Measurements from ENCODE around the gene DPP9.
"Not testable (repeated sequence)": the region's sequence is repeated elsewhere in the genome, so short reads cannot be mapped to it uniquely, and the experiment has no call there.

The DPP9 gene

DNA sequence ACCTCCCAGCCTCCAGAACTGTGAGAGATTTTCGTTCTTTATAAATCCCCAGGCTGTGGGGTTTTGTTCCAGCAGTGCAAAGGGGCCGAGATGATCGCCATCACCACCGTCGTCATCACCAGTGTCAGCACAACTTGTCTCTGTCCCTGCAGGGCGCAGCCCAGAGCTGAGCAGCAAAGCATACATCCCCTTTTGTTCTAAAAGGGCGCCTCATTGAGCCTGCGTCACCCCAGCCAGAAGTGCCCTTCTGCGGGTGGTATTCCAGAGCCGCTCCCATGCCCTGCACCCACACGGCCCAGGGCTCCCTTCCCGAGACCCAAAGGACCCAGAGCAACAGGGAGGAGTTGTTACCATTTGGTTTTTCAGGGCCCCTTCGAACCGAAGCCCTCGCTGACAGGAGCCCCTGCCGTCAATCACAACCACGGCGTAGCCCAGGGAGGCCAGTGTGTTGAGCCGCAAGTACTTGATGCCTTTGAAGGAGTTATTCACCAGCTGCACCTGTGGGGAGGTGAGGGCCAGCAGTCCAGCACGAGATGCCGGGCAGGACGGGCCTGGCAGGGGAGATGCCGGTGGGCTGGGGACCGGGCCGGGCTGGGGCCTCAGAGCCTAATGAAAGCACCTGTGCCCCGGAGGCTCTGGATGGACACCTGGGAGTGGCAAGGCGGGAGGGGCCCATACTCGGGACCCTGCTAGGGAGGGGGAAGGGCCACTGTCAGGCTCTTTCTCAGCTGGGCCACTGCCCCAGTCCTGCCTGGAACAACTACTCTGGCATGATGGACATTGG is 39.1 kb downstream of the DPP9 start:
- no peak for DNase-seq

GRCh38 chr19:4682417-4683200 is 41.0 kb downstream of the DPP9 start:
- DNase-seq = no peak

DNA sequence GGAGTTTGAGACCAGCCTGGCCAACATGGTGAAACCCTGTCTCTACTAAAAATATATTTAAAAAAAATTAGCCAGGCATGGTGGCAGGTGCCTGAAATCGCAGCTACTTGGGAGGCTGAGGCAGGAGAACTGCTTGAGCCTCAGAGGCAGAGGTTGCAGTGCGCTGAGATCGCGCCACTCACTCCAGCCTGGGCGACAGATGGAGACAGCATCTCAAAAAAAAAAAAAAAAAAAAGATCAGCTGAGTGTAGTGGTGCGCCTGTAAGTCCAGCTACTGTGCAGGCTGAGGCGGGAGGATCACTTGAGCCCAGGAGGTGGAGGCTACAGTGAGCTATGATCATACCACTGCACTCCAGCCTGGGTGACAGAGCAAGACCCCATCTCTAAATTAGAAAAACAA is 43.6 kb downstream of the DPP9 start:
- not testable (repeated sequence) for DNase-seq

GRCh38 chr19:4678881-4679790 is 44.5 kb downstream of the DPP9 start:
- no peak for DNase-seq

DNA sequence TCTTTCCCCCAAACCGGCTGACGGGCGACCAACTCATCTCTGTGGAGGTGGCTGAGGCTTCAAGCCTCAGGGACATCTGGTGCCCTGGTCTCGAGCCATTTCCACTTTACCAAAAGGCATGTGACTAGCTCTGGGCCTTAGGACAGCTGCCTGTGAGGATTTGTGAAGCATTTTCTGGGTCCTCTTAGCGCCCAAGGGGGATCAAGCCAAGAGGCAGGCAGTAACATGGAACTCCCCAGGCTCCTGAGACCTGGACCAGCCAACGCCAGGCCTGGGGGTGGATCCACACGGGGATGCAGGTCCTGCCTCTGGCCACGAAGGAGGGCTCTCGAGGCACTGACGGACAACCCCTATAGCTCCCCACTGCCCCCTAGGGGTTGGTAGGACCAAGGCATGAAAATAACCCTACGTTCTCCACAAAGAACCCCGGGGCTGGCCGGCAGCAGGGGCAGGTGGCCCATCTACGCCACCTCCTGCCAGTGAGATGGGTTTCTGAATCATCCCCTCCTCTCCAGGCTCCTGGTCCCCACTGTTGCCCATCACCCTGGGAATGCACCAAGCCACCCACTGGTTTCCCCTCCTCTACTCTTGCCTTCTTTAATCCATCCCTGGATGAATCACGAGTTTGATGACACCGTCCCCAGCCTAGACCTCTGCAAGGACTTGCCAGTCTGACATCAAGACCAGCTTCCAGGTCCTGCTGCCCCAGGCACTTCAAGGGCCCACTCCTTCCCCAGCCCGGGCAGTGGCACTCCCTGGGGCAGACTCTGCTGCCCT is 46.5 kb downstream of the DPP9 start:
- DNase-seq = no peak

DNA sequence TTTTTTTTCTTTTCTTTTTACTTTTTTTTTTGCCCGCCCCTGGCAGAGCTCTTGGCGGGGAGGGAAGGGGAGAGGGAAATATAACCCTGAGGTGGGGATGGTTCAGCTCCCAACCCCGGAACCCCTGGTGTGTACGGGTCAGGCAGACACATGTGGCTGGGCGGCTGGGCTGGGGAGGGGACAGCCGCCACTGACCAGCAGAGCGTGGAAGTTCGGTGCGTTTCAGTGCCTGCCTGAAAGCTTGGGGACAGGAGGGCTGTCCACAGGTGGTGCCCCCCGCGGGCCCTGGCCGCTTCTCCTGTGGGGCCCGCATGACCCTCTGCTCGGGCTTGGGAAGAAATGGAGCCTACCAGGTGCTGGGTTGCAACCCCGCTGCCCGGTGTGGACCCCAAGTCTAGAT is 48.3 kb downstream of the DPP9 start:
- no peak for DNase-seq

GRCh38 chr19:4673726-4674125 is 49.9 kb downstream of the DPP9 start:
- DNase-seq = no peak

DNA sequence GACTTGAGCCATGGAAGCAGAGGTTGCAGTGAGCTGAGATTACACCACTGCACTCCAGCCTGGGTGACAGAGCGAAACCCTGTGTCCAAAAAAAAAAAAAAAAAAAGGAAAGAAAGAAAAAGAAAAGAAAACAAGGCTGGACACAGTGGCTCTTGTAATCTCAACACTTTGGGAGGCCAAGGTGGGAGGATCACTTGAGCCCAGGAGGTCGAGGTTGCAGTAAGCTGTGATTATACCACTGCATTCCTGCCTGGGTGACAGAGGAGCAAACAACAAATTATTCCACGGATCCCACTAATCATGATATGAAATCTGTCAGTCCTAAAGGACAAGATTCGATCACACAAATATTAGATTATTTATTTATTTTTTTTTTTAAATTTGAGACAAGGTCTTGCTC is 50.4 kb downstream of the DPP9 start:
- no peak for DNase-seq

DNA sequence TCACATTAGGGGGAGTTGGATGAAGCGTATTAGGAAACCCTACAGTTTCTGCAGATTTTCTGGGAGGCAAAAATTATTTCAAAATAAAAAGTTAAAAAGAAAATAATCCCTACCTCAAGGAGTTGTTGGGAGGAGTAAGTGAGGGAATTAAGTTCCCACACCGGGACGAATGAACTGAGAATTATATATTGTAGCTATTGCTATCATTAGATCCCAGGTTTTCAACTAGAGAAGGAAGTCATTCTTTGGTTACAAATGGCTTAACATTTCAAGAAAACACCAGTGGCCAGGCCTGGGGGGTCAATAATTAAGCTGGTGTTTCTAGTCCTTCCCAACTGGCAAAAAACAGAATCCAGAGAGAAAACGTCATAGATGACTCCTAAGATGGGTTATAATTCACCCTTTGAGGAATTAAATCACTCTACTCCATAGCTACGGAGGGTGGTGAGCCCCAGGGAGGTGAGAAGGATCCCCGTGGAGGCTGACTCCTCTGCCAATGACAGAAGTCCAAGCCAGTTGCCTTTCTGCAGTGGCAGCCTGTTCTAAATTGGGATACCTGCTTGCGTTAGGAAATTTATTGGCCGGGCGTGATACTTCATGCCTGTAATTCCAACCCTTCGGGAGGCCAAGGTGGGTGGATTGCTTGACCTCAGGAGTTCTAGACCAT is 52.3 kb downstream of the DPP9 start:
- no peak for DNase-seq

- DNase-seq = peak; percentile 87
These were observed 53.7 kb downstream of the DPP9 start, which contains the start of gene MYDGF for GRCh38 chr19:4669723-4670480. Gene MYDGF, minus strand, starts transcription at chr19:4670342. Its CDS starts 8 bp downstream, at chr19:4670334.

GRCh38 chr19:4664642-4665041 is 59.0 kb downstream of the DPP9 start:
- DNase-seq = no peak

DNA sequence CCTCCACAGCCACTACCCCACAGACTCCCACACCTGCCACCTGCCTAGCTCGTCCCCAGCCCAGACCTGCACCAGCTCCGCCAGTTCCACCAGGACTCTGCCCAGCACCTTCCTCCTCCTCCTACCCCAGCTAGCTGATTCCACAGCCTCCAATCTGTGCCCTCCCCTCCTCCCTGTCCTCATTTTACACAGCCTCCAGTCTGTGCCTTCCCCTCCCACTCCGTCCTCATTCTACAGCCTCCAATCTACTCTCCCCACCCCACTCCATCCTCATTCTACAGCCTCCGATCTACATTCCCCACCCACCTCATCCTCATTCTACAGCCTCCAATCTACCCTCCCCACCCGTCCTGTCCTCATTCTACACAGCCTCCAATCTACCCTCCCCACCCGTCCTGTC is 60.8 kb downstream of the DPP9 start:
- DNase-seq = no peak

DNA sequence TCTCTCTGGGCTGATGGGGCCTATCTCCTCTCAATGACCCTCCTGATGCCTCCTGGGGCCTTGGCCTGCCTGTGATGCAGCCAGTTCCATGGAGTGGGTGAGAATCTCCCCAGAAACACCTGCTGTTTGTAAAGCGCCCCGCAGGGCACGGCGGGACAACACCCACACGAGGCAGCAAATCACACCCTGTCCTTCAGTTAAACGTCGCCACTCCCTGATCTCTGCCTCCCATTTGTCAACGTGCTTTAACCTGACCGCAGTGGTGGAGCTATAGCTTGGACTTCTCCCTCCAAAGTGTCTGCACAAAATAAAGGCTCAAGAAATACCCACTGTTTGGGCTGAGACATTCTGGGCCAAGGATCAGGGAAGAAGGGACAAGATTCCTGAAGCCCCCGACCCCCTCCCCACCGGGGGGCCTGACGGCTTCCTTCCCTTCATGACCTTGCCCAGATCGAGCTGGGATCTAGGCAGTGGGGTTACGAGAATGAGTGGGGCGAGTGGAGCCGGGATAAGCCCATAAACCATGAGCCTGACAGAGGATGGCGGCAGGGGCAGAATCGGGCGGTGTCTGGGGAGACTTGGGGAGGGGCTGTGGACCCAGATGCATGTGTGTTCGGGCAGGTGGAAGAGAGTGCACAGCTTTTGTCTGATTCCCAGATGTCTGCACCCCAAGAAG is 61.5 kb downstream of the DPP9 start:
- no peak for DNase-seq

DNA sequence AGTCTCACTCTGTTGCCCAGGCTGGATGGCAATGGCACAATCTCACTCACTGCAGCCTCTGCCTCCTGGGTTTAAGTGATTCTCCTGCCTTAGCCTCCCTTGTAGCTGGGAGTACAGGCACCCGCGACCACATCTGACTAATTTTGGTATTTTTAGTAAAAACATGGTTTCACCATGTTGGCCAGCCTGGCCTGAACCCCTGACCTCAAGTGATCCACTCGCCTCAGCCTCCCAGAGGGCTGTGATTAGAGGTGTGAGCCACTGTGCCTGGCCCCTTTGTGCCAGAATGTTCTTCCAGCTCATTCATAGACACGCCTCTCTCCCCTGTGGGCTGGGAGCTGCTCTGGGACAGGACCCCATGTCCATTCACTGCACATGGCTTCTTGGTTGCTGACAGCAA is 62.6 kb downstream of the DPP9 start:
- DNase-seq = no peak

DNA sequence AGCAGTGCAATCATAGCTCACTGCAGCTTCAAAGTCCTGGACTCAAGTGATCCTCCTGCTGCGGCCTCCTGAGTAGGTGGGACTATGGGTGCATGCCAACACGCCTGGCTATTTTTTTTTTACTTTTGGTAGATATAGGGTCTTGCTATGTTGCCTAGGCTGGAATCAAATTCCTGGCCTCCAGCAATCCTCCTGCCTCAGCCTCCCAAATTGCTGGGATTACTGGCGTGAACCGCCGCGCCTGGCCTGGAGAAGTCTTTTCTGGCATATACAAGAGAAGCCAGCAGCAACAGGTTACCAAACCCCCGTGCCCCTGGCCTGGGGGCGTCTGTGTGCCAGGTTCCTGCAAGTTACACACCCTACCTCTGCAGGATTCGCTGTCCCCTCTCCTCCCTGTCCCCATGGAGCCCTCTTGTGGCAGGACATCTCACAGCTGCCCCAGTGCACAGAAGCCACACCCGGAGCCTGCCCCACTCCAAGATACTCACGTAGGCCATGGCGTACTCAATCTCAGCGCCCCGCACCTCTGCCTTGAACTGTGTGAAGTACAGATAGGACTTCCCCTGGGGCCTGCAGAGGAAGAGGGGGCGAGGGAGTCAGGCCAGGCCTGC is 63.4 kb downstream of the DPP9 start:
- no peak for DNase-seq

DNA sequence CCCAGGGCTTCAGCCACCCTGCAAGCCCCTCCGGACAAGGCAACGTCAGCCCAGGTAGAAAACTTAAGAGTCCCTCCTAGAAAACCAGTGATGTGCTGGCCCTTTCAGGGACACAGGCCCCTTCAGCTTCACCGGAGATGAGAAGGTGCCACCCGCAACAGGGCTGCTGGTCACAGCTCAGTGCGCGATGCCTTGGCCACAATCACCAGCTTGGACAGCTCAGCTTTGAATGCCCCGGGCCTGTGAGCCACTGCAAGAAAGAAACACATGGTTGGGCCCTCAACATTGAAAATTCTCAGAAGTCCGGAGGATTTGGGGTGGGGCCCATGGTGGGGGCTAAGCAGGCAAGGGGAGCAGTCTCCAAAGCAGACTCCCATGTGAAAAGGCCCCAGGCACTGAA is 65.8 kb downstream of the DPP9 start:
- DNase-seq = no peak

DNA sequence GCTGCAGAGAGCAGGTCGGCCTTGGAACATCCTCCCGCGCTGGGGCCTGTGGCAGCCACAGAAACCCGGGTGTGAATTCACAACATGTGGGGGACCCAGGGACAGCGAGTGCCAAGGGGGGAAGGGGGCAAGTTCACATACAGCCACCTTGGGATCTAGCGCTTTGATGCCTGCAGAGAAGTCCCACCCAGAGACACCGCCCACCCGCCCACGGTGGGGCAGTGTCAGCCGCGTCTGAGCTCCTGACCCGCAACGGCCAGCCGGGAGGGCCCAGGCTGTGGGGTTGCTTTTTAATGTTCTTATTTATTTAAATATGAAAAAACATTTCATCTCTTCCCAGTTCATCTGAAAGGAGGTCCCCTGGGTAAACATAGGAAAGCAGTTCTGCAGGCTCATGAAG is 66.4 kb downstream of the DPP9 start:
- no peak for DNase-seq

DNA sequence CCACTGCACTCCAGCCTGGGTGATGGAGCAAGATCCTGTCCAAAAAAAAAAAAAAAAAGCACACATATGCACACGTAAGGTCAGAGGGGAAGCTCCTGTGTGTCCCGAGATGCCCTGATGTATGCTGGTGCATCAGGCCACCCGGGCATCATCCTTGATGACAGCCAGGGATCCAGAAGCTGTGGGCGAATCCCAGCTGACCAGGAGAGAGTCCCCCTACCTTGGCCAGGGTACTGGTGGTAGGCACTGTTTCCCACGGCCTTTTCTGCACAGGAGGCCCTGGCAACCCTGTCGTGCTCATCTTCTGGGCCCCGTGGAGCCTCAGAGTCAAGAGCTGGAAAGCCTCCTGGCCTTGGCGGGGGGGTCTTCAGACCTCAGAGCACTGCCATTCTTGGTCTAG is 67.5 kb downstream of the DPP9 start:
- DNase-seq = no peak

GRCh38 chr19:4654437-4655361 is 68.9 kb downstream of the DPP9 start:
- no peak for DNase-seq

Data from NK-92 treated with Interleukin-12 subunit alpha and Interleukin-12 subunit beta, amount 100 ng/mL, for 24 hours (cell line).